Activated naive CD8-positive, alpha-beta T cell (primary cell): ENCODE results near the gene TPCN1.

ENCODE experiments used
- H3K27ac Mint-ChIP-seq: one replicate; pipeline ENCODE4 v1.8.0; 2021; ENCODE audit warnings: mixed read lengths
- H3K27me3 Mint-ChIP-seq: one replicate; pipeline ENCODE4 v1.8.0; 2021; ENCODE audit warnings: mixed read lengths
- H3K36me3 Mint-ChIP-seq: one replicate; pipeline ENCODE4 v1.8.0; 2021; ENCODE audit warnings: mixed read lengths
- H3K4me1 Mint-ChIP-seq: one replicate; pipeline ENCODE4 v1.8.0; 2021; ENCODE audit warnings: low read depth, mixed read lengths
- H3K4me3 Mint-ChIP-seq: one replicate; pipeline ENCODE4 v1.8.0; 2021; ENCODE audit warnings: mild to moderate bottlenecking, mixed read lengths
- H3K9me3 Mint-ChIP-seq: one replicate; pipeline ENCODE4 v1.8.0; 2021; ENCODE audit warnings: low read depth, mixed read lengths

The TPCN1 gene

DNA sequence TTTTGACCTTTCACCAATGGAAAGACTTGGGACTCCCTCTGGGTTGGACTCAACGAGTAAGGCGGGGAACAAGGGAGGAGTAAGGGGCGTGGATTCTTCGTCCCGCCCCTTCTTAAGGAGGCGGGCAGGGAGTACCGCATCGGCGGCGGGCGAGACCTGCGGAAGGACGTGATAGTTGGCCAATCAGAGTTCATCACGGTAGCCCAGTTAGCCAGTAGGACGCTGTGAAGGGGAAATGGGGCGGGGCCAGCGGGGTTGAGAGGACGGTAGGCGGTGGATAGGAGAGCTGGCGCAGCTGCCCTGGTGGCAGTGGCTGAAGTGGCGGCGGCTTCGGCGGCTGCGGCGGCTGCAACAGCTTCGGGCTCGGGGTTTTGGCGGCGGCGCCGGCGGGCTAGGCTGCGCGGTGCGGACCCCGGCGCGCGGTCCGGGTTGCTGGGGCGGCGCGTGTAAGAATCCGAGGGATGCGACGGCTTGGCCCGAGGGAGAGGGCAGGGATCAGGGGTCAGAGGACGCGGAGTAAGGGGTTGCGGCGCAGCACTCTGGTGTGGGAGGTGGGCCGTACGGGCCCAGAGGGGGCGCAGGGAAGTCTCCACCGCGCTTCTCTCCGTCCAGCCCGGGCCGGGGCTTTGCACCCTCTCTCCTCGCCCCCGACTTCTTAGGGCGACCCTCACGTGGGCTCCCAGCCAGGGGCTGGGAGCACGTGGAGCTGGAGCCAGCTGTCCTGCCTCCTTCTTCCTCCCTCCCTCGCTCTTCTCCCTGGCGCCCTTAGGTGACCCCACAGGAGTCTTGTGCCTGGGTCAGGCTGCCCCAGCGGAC is at the start of gene TPCN1:
TPCN1 (plus strand) TSS at position 284 of the 816 bp plus-strand sequence. CDS start 5,389 bp downstream, outside the sequence.
- H3K4me3 Mint-ChIP-seq, result peak within 1 kb of the TSS; percentile 94
- no peaks in the 10 kb centered on the region for H3K36me3 Mint-ChIP-seq
- H3K4me1 Mint-ChIP-seq, result peaks cover 35% of the 10 kb centered on the region

DNA sequence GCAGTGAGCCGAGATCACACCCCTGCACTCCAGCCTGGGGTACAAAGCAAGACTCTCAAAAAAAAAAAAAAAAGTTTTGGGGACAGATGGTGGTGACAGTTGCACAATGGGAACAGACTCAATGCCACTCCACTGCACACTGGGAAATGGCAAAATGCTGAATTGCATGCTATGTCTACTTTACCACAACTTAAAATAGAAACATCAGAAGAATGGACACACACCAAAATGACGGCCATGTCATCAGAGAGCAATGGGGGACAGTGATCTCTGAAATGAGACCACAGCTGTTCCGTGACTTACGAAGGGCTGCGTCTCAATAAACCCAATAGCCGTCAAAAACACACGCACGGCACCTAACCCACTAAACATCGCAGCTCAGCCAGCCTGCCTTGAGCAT is 49.7 kb upstream of the TPCN1 start:
- Mint-ChIP-seq H3K27me3 (no peaks in the 10 kb centered on the region), H3K27ac (no peak overlapping the region), H3K4me1 (peaks cover 2% of the 10 kb centered on the region), H3K9me3 (no peaks in the 10 kb centered on the region), H3K4me3 (no peak overlapping the region), H3K36me3 (peaks cover 7% of the 10 kb centered on the region)

More for the DNA sequence above, at the start of gene TPCN1:
- no peaks in the 10 kb centered on the region for H3K27me3 Mint-ChIP-seq
- no peaks in the 10 kb centered on the region for H3K9me3 Mint-ChIP-seq
- peak within 1 kb of the TSS; percentile 96 for H3K27ac Mint-ChIP-seq

- H3K4me1 Mint-ChIP-seq, result peaks cover 2% of the 10 kb centered on the region
- no peaks in the 10 kb centered on the region for H3K27me3 Mint-ChIP-seq
- H3K27ac Mint-ChIP-seq, result no peak overlapping the region
- H3K36me3 Mint-ChIP-seq, result peaks cover 12% of the 10 kb centered on the region
- H3K4me3 Mint-ChIP-seq, result no peak overlapping the region
- H3K9me3 Mint-ChIP-seq, result no peaks in the 10 kb centered on the region
Observed at GRCh38 chr12:113172185-113172584, 49.1 kb upstream of the TPCN1 start.

- H3K9me3 Mint-ChIP-seq, result no peaks in the 10 kb centered on the region
- H3K27me3 Mint-ChIP-seq, result no peaks in the 10 kb centered on the region
- peaks cover 2% of the 10 kb centered on the region for H3K4me1 Mint-ChIP-seq
- H3K27ac Mint-ChIP-seq, result no peak overlapping the region
- H3K4me3 Mint-ChIP-seq, result no peak overlapping the region
- H3K36me3 Mint-ChIP-seq, result peaks cover 17% of the 10 kb centered on the region
Observed at GRCh38 chr12:113173081-113173698, 48.1 kb upstream of the TPCN1 start.

GRCh38 chr12:113174461-113175384 is 46.5 kb upstream of the TPCN1 start:
- H3K27me3 Mint-ChIP-seq, result no peaks in the 10 kb centered on the region
- no peaks in the 10 kb centered on the region for H3K9me3 Mint-ChIP-seq
- H3K36me3 Mint-ChIP-seq, result peaks cover 17% of the 10 kb centered on the region
- H3K4me1 Mint-ChIP-seq, result peaks cover 2% of the 10 kb centered on the region
- no peak overlapping the region for H3K4me3 Mint-ChIP-seq
- no peak overlapping the region for H3K27ac Mint-ChIP-seq

- H3K4me1 Mint-ChIP-seq, result peaks cover 17% of the 10 kb centered on the region
- H3K9me3 Mint-ChIP-seq, result no peaks in the 10 kb centered on the region
- no peak overlapping the region for H3K27ac Mint-ChIP-seq
- peaks cover 10% of the 10 kb centered on the region for H3K36me3 Mint-ChIP-seq
- H3K27me3 Mint-ChIP-seq, result no peaks in the 10 kb centered on the region
- H3K4me3 Mint-ChIP-seq, result no peak overlapping the region
Observed at GRCh38 chr12:113179023-113179422, 42.2 kb upstream of the TPCN1 start.

GRCh38 chr12:113180333-113180732 is 40.9 kb upstream of the TPCN1 start:
- Mint-ChIP-seq H3K4me3 (no peak overlapping the region), H3K27me3 (no peaks in the 10 kb centered on the region), H3K36me3 (peaks cover 10% of the 10 kb centered on the region), H3K9me3 (no peaks in the 10 kb centered on the region), H3K4me1 (peaks cover 19% of the 10 kb centered on the region), H3K27ac (no peak overlapping the region)

DNA sequence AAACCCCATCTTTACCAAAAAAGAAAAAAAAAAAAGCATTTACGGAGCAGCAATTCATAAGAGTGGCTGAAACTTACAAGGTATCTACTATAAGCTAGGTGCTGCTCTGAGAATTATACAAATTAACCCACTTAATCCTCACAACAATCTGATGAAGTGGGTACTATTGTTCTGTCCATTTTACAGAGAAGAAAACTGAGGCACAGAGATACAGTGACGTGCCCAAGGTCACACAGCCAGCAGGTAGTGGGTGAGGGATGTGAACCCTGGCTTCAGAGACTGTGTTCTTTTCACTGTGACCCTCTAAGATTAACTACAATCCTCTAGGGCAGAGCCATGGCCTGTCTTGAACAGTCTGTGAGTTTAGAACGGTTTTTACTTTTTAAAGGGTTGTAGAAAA is 39.3 kb upstream of the TPCN1 start:
- H3K4me3 Mint-ChIP-seq, result peak overlapping the region; percentile 27
- peaks cover 7% of the 10 kb centered on the region for H3K36me3 Mint-ChIP-seq
- no peaks in the 10 kb centered on the region for H3K9me3 Mint-ChIP-seq
- no peaks in the 10 kb centered on the region for H3K27me3 Mint-ChIP-seq
- H3K27ac Mint-ChIP-seq, result peak overlapping the region; percentile 10
- H3K4me1 Mint-ChIP-seq, result peaks cover 29% of the 10 kb centered on the region

DNA sequence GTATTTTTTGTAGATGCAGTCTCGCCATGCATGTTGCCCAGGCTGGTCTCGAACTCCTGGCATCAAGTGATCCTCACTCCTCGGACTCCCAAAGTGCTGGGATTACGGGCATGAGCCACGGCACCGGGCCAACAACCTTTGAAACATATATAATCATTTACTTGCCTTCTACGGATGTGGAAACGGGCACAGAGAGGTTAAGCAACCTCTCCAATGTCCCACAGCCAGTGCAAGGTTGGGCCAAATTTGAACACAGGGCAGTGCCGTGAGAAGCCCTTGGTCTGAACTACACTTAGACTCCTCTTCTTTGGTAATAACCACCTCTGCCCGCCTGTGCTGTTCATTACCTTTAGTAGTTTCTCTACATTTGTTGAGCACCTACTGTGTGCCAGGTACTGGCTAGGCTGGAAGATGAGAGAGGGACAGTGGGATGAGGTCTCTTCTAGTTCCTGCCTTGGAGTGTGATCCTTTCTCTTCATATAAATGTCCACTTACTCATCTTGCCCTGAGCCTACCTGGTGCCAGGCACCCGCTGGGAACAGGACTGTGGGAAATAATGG is 38.2 kb upstream of the TPCN1 start:
- peak overlapping the region; percentile 54 for H3K27ac Mint-ChIP-seq
- no peaks in the 10 kb centered on the region for H3K9me3 Mint-ChIP-seq
- H3K27me3 Mint-ChIP-seq, result no peaks in the 10 kb centered on the region
- H3K4me3 Mint-ChIP-seq, result peak overlapping the region; percentile 94
- H3K4me1 Mint-ChIP-seq, result peaks cover 34% of the 10 kb centered on the region
- peaks cover 2% of the 10 kb centered on the region for H3K36me3 Mint-ChIP-seq

GRCh38 chr12:113184098-113184899 is 37.0 kb upstream of the TPCN1 start:
- Mint-ChIP-seq H3K4me1 (peaks cover 37% of the 10 kb centered on the region), H3K36me3 (peaks cover 5% of the 10 kb centered on the region), H3K27me3 (no peaks in the 10 kb centered on the region), H3K4me3 (peak overlapping the region; percentile 94), H3K9me3 (no peaks in the 10 kb centered on the region), H3K27ac (peak overlapping the region; percentile 97)

- Mint-ChIP-seq H3K36me3 (peaks cover 6% of the 10 kb centered on the region), H3K4me1 (peaks cover 38% of the 10 kb centered on the region), H3K27me3 (no peaks in the 10 kb centered on the region), H3K4me3 (peak overlapping the region; percentile 94), H3K27ac (peak overlapping the region; percentile 97), H3K9me3 (no peaks in the 10 kb centered on the region)
Observed at GRCh38 chr12:113184900-113185179, 36.4 kb upstream of the TPCN1 start.

DNA sequence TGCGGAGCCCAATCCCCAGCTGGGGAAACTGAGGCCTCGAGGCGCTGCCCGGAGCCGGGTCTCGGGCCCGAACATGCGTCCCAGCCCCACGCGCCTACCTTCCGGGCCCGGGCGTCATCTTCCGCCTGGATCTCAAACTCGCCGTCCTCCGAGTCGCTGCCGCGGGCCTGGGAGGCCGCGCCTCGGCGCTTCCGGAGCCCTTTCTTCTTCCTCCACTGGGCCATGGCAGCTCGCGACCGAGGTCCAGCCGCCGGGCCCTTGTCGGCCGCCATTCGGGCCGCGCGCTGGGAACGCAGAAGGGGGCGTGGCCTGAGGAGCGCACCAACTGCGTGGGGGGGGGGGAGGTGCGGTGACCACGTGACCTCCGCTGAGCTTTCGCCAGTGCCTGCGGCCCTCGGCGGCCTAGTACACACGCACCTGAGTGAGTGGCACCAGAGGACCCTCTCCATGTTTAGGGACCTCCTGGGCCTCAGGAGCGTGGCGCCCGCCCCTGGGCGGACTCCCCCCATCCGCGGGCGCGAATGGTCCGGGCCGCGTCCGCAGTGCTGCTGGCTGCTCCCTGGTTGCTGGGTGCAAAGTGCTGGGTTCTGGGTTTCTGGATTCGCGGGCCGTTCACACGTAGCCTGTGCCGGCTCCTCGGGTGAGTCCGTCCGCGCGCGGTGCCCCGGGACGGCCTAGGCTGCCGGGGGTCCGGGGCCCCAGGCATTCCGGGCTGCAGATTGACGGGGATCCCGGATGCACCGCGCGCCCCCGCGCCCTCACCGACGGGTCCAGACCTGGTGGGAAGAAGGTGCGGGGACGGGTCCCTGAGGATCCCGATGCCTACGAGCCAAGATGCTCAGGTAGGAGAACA is 35.9 kb upstream of the TPCN1 start, which contains the start of the genes DDX54 and RITA1:
DDX54 (minus strand) TSS at position 299 of the 853 bp plus-strand sequence; CDS start at position 272, 27 bp downstream.
RITA1 (plus strand) TSS at position 542 of the 853 bp plus-strand sequence. CDS start 1,026 bp downstream, outside the sequence.
- Mint-ChIP-seq H3K9me3 (no peaks in the 10 kb centered on the region), H3K27me3 (no peaks in the 10 kb centered on the region), H3K4me3 (peak within 1 kb of the TSS; percentile 94), H3K4me1 (peaks cover 38% of the 10 kb centered on the region), H3K36me3 (peaks cover 6% of the 10 kb centered on the region), H3K27ac (peak within 1 kb of the TSS; percentile 97)

- H3K27ac Mint-ChIP-seq, result peak overlapping the region; percentile 97
- H3K36me3 Mint-ChIP-seq, result peaks cover 6% of the 10 kb centered on the region
- peaks cover 39% of the 10 kb centered on the region for H3K4me1 Mint-ChIP-seq
- H3K9me3 Mint-ChIP-seq, result no peaks in the 10 kb centered on the region
- peak overlapping the region; percentile 94 for H3K4me3 Mint-ChIP-seq
- H3K27me3 Mint-ChIP-seq, result no peaks in the 10 kb centered on the region
Observed at GRCh38 chr12:113186033-113186365, 35.3 kb upstream of the TPCN1 start.
